22Rv1 (cell line): ENCODE data around the gene DOC2B.

ENCODE experiments used
- CTCF ChIP-seq: fragments of 450-650 bp; IDR thresholded peaks from 2 replicates; pipeline ENCODE4 v1.5.1; 2017; ENCODE audit warnings: mild to moderate bottlenecking
- ZFX ChIP-seq: fragments of 450-650 bp; IDR thresholded peaks from 2 replicates; pipeline ENCODE4 v1.6.1; 2017; ENCODE audit warnings: antibody characterized with exemption, borderline replicate concordance

DNA sequence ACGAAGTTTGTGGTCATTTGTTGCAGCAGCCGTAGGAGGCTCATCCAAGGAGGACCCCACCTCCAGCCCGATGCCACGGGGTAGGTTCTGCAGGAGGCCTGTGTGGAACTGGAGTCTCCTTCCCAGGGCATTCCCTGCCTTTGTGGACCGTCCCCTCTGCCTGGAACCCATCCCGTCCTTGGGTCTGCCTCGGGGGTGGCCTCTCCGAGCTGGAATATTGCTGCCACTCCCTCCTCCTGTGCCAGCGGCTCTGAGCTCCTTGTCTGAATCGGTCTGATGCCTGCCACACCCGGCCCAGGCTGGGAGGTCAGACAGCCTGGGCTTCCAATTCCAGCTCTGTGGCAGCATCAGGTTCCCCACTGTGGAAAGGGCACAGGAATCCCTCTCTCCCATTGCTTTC, 18.8 kb downstream of the DOC2B start:
- TF ChIP-seq CTCF = no peak
- no peak for TF ChIP-seq ZFX
